HepG2 (cell line): ENCODE results near the gene NCKIPSD. TPM values are rescaled to one million over a fixed set of nuclear protein-coding genes. Genes with fewer than 3 reads are reported as not detected.

Source experiments
- HIVEP1 ChIP-seq: sonication (generic); formaldehyde crosslinking; IDR thresholded peaks from 2 replicates; pipeline ENCODE4 v1.4.0; 2020; ENCODE audit warnings: mild to moderate bottlenecking, missing genetic modification reagents
- MAZ ChIP-seq, 2 experiments: sonication (generic) in 1 of 2; formaldehyde crosslinking in 1 of 2; IDR thresholded peaks; 2 replicates each; pipeline versions ENCODE4 v1.5.0 to v1.6.1; 2012 to 2020; ENCODE audit warnings: low read depth in 2 of 2, mild to moderate bottlenecking in 2 of 2, borderline replicate concordance in 1 of 2, improper control_type of control experiment in 1 of 2, low read length in 1 of 2, missing genetic modification reagents in 1 of 2, moderate library complexity in 1 of 2
- MIER2 ChIP-seq: IDR thresholded peaks from 2 replicates; pipeline ENCODE4 v1.6.1; 2016; ENCODE audit warnings: missing biosample characterization, missing genetic modification reagents
- MTA1 ChIP-seq: sonication (generic); formaldehyde crosslinking; IDR thresholded peaks from 2 replicates; pipeline ENCODE4 v1.4.0; 2020; ENCODE audit warnings: missing genetic modification reagents, mild to moderate bottlenecking, borderline replicate concordance
- MXD4 ChIP-seq: IDR thresholded peaks from 2 replicates; pipeline ENCODE4 v1.6.1; 2016; ENCODE audit warnings: mild to moderate bottlenecking, missing biosample characterization, missing genetic modification reagents
- NFATC3 ChIP-seq: sonication (generic); formaldehyde crosslinking; IDR thresholded peaks from 2 replicates; pipeline ENCODE4 v1.5.1; 2020; ENCODE audit warnings: mild to moderate bottlenecking, missing genetic modification reagents
- NR2C2 ChIP-seq: sonication (generic); formaldehyde crosslinking; IDR thresholded peaks from 2 replicates; pipeline ENCODE4 v1.4.0; 2020; ENCODE audit warnings: missing genetic modification reagents, mild to moderate bottlenecking, moderate library complexity, borderline replicate concordance
- polyA plus RNA-seq, 8 experiments: library from polyadenylated mRNA; depleted of rRNA in 3 of 8; stranded (reverse) in 7 of 8; unstranded in 1 of 8; fragments of >200 nt; fragmentation: Illumina TruSeq in 4 of 8; extraction: Trizol in 4 of 8; gene quantifications; 2 replicates each; pipeline versions ENCODE4 v1.2.1 to v1.2.3, GENCODE V29; 2011 to 2016; ENCODE audit warnings: low read depth in 4 of 8, missing spikeins in 1 of 8, mixed read lengths in 1 of 8; ENCODE audit not compliant: insufficient read depth in 1 of 8
- total RNA-seq, 5 experiments: library from RNA; depleted of rRNA; stranded (reverse); fragments of >200 nt; fragmentation: Illumina TruSeq; extraction: Trizol; gene quantifications; 2 replicates each; pipeline ENCODE4 v1.2.3, GENCODE V29; 2016; ENCODE audit warnings: low read depth in 1 of 5
- TF ChIP-seq, protein P1 (sequence below): sonication (generic); formaldehyde crosslinking; IDR thresholded peaks from 2 replicates; pipeline ENCODE4 v1.8.1; 2022; ENCODE audit warnings: low read depth, mild to moderate bottlenecking, missing genetic modification reagents
- TF ChIP-seq, protein P2 (sequence below): sonication (generic); formaldehyde crosslinking; IDR thresholded peaks from 2 replicates; pipeline ENCODE4 v1.4.0; 2020; ENCODE audit warnings: missing genetic modification reagents
- TF ChIP-seq, protein P3 (sequence below): sonication (generic); formaldehyde crosslinking; IDR thresholded peaks from 2 replicates; pipeline ENCODE4 v1.4.0; 2020; ENCODE audit warnings: missing genetic modification reagents
- TF ChIP-seq, protein P4 (sequence below): sonication (generic); formaldehyde crosslinking; IDR thresholded peaks from 2 replicates; pipeline ENCODE4 v1.4.0; 2020; ENCODE audit warnings: mild to moderate bottlenecking, missing genetic modification reagents
- TF ChIP-seq, protein P5 (sequence below): sonication (generic); formaldehyde crosslinking; IDR thresholded peaks from 2 replicates; pipeline ENCODE4 v1.4.0; 2020; ENCODE audit warnings: missing genetic modification reagents, borderline replicate concordance
- TF ChIP-seq, protein P6 (sequence below): sonication (generic); formaldehyde crosslinking; IDR thresholded peaks from 2 replicates; pipeline ENCODE4 v1.4.0; 2020; ENCODE audit warnings: low read depth, mild to moderate bottlenecking, missing genetic modification reagents

The NCKIPSD gene
- total and polyA plus RNA-seq, 2 of the 13 experiments (the other 11 are each of a cell fraction or from before 2014, with no cell fraction given), result 13.5 to 35.2 TPM

DNA sequence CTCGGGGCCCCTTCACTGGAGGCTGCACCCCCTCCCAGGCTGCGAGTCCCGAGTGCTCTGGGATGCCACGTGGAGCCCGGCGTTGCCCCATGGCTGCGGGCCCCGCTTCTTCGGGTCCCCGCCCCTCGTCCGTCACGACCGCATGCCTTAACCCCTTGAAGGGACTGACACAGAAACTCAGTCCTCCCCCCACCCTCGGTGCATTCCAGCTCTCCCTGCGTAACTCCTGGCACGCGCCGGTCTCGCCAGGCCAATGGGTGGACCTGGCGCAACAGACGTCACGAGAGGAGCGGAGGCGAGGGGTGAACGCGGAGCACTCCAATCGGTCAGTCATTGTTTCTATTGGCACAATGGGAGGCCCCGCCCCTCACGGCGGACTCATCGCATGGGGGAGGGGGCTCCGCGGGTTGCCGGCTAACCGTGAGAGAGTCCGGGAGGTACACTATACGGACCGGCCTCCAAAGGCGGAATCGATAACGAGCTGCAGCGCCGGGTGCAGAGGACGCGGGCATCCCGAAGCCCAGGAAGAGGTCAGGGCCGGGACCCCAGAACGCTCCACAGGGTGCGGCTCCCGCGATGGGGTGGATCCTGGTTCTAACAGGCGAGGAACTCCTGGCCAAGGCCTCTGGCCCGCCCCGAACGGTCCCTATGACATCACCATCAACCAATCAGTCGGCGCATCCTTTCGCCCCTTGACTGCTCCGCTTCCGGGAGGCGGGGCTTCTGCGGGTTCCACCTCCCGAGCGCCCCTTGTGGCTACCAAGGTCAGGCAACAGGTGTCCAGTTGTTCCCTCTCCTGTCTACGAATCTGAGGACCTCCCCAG is 22.0 kb downstream of the NCKIPSD start (continued):
- TF ChIP-seq, protein P1, sequence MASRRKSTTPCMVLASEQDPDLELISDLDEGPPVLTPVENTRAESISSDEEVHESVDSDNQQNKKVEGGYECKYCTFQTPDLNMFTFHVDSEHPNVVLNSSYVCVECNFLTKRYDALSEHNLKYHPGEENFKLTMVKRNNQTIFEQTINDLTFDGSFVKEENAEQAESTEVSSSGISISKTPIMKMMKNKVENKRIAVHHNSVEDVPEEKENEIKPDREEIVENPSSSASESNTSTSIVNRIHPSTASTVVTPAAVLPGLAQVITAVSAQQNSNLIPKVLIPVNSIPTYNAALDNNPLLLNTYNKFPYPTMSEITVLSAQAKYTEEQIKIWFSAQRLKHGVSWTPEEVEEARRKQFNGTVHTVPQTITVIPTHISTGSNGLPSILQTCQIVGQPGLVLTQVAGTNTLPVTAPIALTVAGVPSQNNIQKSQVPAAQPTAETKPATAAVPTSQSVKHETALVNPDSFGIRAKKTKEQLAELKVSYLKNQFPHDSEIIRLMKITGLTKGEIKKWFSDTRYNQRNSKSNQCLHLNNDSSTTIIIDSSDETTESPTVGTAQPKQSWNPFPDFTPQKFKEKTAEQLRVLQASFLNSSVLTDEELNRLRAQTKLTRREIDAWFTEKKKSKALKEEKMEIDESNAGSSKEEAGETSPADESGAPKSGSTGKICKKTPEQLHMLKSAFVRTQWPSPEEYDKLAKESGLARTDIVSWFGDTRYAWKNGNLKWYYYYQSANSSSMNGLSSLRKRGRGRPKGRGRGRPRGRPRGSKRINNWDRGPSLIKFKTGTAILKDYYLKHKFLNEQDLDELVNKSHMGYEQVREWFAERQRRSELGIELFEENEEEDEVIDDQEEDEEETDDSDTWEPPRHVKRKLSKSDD (CRISPR knock-in tag), result peak; percentile 94
- TF ChIP-seq MXD4 (peak; percentile 83), HIVEP1 (CRISPR knock-in tag) (peak; percentile 90), MTA1 (CRISPR knock-in tag) (peak; percentile 83; the same call in 1 of the 2 replicates), NR2C2 (CRISPR knock-in tag) (peak; percentile 71; the same call in 1 of the 2 replicates), MIER2 (CRISPR knock-in tag) (peak; percentile 80; the same call in 1 of the 2 replicates), MAZ (IDR thresholded peaks at IDR 0.05; ENCODE audit: borderline replicate concordance, low read depth, low read length) (peak; percentile 68; the same call in 1 of the 2 replicates), MAZ (CRISPR knock-in tag; IDR thresholded peaks at IDR 0.05; ENCODE audit: low read depth) (peak; percentile 80), NFATC3 (CRISPR knock-in tag) (peak; percentile 24; the same call in 1 of the 2 replicates)
- TF ChIP-seq, protein P2, sequence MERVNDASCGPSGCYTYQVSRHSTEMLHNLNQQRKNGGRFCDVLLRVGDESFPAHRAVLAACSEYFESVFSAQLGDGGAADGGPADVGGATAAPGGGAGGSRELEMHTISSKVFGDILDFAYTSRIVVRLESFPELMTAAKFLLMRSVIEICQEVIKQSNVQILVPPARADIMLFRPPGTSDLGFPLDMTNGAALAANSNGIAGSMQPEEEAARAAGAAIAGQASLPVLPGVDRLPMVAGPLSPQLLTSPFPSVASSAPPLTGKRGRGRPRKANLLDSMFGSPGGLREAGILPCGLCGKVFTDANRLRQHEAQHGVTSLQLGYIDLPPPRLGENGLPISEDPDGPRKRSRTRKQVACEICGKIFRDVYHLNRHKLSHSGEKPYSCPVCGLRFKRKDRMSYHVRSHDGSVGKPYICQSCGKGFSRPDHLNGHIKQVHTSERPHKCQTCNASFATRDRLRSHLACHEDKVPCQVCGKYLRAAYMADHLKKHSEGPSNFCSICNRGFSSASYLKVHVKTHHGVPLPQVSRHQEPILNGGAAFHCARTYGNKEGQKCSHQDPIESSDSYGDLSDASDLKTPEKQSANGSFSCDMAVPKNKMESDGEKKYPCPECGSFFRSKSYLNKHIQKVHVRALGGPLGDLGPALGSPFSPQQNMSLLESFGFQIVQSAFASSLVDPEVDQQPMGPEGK, result peak; percentile 88
- TF ChIP-seq, protein P3, sequence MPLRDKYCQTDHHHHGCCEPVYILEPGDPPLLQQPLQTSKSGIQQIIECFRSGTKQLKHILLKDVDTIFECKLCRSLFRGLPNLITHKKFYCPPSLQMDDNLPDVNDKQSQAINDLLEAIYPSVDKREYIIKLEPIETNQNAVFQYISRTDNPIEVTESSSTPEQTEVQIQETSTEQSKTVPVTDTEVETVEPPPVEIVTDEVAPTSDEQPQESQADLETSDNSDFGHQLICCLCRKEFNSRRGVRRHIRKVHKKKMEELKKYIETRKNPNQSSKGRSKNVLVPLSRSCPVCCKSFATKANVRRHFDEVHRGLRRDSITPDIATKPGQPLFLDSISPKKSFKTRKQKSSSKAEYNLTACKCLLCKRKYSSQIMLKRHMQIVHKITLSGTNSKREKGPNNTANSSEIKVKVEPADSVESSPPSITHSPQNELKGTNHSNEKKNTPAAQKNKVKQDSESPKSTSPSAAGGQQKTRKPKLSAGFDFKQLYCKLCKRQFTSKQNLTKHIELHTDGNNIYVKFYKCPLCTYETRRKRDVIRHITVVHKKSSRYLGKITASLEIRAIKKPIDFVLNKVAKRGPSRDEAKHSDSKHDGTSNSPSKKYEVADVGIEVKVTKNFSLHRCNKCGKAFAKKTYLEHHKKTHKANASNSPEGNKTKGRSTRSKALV (CRISPR knock-in tag), result peak; percentile 40; the same call in 1 of the 2 replicates
- TF ChIP-seq, protein P4, sequence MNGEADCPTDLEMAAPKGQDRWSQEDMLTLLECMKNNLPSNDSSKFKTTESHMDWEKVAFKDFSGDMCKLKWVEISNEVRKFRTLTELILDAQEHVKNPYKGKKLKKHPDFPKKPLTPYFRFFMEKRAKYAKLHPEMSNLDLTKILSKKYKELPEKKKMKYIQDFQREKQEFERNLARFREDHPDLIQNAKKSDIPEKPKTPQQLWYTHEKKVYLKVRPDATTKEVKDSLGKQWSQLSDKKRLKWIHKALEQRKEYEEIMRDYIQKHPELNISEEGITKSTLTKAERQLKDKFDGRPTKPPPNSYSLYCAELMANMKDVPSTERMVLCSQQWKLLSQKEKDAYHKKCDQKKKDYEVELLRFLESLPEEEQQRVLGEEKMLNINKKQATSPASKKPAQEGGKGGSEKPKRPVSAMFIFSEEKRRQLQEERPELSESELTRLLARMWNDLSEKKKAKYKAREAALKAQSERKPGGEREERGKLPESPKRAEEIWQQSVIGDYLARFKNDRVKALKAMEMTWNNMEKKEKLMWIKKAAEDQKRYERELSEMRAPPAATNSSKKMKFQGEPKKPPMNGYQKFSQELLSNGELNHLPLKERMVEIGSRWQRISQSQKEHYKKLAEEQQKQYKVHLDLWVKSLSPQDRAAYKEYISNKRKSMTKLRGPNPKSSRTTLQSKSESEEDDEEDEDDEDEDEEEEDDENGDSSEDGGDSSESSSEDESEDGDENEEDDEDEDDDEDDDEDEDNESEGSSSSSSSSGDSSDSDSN (CRISPR knock-in tag), result peak; percentile 80
- TF ChIP-seq, protein P5, sequence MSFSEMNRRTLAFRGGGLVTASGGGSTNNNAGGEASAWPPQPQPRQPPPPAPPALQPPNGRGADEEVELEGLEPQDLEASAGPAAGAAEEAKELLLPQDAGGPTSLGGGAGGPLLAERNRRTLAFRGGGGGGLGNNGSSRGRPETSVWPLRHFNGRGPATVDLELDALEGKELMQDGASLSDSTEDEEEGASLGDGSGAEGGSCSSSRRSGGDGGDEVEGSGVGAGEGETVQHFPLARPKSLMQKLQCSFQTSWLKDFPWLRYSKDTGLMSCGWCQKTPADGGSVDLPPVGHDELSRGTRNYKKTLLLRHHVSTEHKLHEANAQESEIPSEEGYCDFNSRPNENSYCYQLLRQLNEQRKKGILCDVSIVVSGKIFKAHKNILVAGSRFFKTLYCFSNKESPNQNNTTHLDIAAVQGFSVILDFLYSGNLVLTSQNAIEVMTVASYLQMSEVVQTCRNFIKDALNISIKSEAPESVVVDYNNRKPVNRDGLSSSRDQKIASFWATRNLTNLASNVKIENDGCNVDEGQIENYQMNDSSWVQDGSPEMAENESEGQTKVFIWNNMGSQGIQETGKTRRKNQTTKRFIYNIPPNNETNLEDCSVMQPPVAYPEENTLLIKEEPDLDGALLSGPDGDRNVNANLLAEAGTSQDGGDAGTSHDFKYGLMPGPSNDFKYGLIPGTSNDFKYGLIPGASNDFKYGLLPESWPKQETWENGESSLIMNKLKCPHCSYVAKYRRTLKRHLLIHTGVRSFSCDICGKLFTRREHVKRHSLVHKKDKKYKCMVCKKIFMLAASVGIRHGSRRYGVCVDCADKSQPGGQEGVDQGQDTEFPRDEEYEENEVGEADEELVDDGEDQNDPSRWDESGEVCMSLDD, result peak; percentile 76; the same call in 1 of the 2 replicates
- TF ChIP-seq, protein P6, sequence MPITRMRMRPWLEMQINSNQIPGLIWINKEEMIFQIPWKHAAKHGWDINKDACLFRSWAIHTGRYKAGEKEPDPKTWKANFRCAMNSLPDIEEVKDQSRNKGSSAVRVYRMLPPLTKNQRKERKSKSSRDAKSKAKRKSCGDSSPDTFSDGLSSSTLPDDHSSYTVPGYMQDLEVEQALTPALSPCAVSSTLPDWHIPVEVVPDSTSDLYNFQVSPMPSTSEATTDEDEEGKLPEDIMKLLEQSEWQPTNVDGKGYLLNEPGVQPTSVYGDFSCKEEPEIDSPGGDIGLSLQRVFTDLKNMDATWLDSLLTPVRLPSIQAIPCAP (CRISPR knock-in tag), result no peak
